OCI-LY7 (cell line): ENCODE measurements around the gene RIMBP2. TPM values are rescaled to one million over a fixed set of nuclear protein-coding genes. Genes with fewer than 3 reads are reported as not detected.

Source experiments
- BruUV-seq: library from RNA; stranded (reverse); fragments of 400-500 nt; replicated peaks from 2 replicates; lab custom pipeline; 2021; lab: Mats Ljungman, UMichigan
- CTCF ChIA-PET: fragments of 300-600 bp; sonication (Branson Sonifier 250); formaldehyde crosslinking; loops from one replicate; lab custom pipeline; 2022; ENCODE audit warnings: antibody characterized with exemption; ENCODE audit not compliant: unreplicated experiment; lab: Charles Lee
- POLR2A ChIA-PET: fragments of 300-600 bp; sonication (Branson Sonifier 250); formaldehyde crosslinking; loops from one replicate; lab custom pipeline; 2022; ENCODE audit warnings: antibody characterized with exemption; lab: Charles Lee
- DNase-seq: peaks from one replicate; pipeline ENCODE4 v3.0.0-alpha.2; 2015; ENCODE audit warnings: low spot score
- H2AFZ ChIP-seq: fragments of 200-600 bp; sonication (generic), shearing (Covaris generic); 2 replicates; pipeline ENCODE4 v1.6.1; 2014; ENCODE audit warnings: mild to moderate bottlenecking, antibody characterized with exemption, low read length, moderate library complexity
- H3K27ac ChIP-seq: fragments of 200-600 bp; sonication (generic); 2 replicates; pipeline ENCODE4 v1.5.1; 2014; ENCODE audit warnings: mixed run types, low read depth, mild to moderate bottlenecking, moderate library complexity, low read length, inconsistent platforms; ENCODE audit not compliant: poor library complexity, severe bottlenecking
- H3K36me3 ChIP-seq: fragments of 200-600 bp; sonication (generic); 2 replicates; pipeline ENCODE4 v1.6.1; 2014; ENCODE audit warnings: mild to moderate bottlenecking, antibody characterized with exemption, low read length, moderate library complexity, mixed read lengths; ENCODE audit not compliant: insufficient read depth
- H3K4me1 ChIP-seq: fragments of 200-600 bp; sonication (generic); 2 replicates; pipeline ENCODE4 v1.5.1; 2014; ENCODE audit warnings: mild to moderate bottlenecking, low read length; ENCODE audit not compliant: insufficient read depth, poor library complexity, severe bottlenecking
- H3K4me2 ChIP-seq: fragments of 200-600 bp; sonication (generic); 2 replicates; pipeline ENCODE4 v1.6.1; 2014; ENCODE audit warnings: mild to moderate bottlenecking, low read length
- H3K4me3 ChIP-seq: fragments of 200-600 bp; sonication (generic); 2 replicates; pipeline ENCODE4 v1.5.1; 2014; ENCODE audit warnings: mild to moderate bottlenecking, low read depth, low read length; ENCODE audit not compliant: poor library complexity, severe bottlenecking
- H3K79me2 ChIP-seq: fragments of 200-600 bp; sonication (generic); 2 replicates; pipeline ENCODE4 v1.6.1; 2016; ENCODE audit warnings: low read depth, mild to moderate bottlenecking, low read length, moderate library complexity, mixed read lengths; ENCODE audit not compliant: insufficient read depth
- H3K9me2 ChIP-seq: fragments of 200-600 bp; sonication (generic); 2 replicates; pipeline ENCODE4 v1.6.1; 2016; ENCODE audit warnings: mild to moderate bottlenecking, low read length, mixed read lengths; ENCODE audit not compliant: insufficient read depth
- H3K9me3 ChIP-seq: fragments of 200-600 bp; sonication (generic); 2 replicates; pipeline ENCODE4 v1.6.1; 2014; ENCODE audit warnings: mild to moderate bottlenecking, mixed run types, low read length, mixed read lengths
- H4K20me1 ChIP-seq: fragments of 200-600 bp; sonication (generic); 2 replicates; pipeline ENCODE4 v1.6.1; 2014; ENCODE audit warnings: mild to moderate bottlenecking, antibody characterized with exemption, low read length, moderate library complexity, mixed read lengths; ENCODE audit not compliant: insufficient read depth
- CTCF ChIP-seq: fragments of 200-600 bp; sonication (generic); conservative IDR thresholded peaks from 2 replicates; pipeline ENCODE4 v1.5.1; 2014; ENCODE audit warnings: mild to moderate bottlenecking, antibody characterized with exemption, low read length, moderate library complexity, mixed read lengths
- EZH2phosphoT487 ChIP-seq: fragments of 200-600 bp; sonication (generic); IDR thresholded peaks from 2 replicates; pipeline ENCODE4 v1.6.1; 2018; ENCODE audit warnings: low read depth, borderline replicate concordance, mild to moderate bottlenecking, mixed run types, antibody characterized with exemption, low read length, moderate library complexity, mixed read lengths
- intact Hi-C: fragments of 100-400 bp; cut with micrococcal nuclease; formaldehyde crosslinking; loops from one replicate; pipeline ENCODE4 v1.10.0; 2022; ENCODE audit not compliant: unreplicated experiment
- total RNA-seq, 2 experiments: library from RNA; depleted of rRNA in 1 of 2; stranded (reverse); fragments of >200 nt in 1 of 2; shearing (Covaris generic) in 1 of 2; gene quantifications; 2 replicates each; pipeline ENCODE4 v1.2.3, GENCODE V29; 2014 to 2022

The RIMBP2 gene
- total RNA-seq, 2 experiments from 2014 or later, result not detected

- ChIA-PET POLR2A (no interaction called here), CTCF (no interaction called here)
- Histone ChIP-seq H3K9me3 (no peaks in the 10 kb centered on the region), H3K4me2 (no peak overlapping the region), H3K4me1 (no peaks in the 10 kb centered on the region), H3K36me3 (no peaks in the 10 kb centered on the region), H3K27ac (no peak overlapping the region), H3K79me2 (no peaks in the 10 kb centered on the region), H3K4me3 (no peak overlapping the region), H4K20me1 (no peaks in the 10 kb centered on the region), H2AFZ (no peak overlapping the region), H3K9me2 (no peaks in the 10 kb centered on the region)
- TF ChIP-seq CTCF, result no peak
- no peak for TF ChIP-seq EZH2phosphoT487
- no TSS peak for BruUV-seq
- no peak for DNase-seq
- intact Hi-C loops, result no loop called here
These were observed 229.1 kb downstream of the RIMBP2 start for GRCh38 chr12:130486891-130487416.

GRCh38 chr12:130486146-130486435, 230.0 kb downstream of the RIMBP2 start:
- intact Hi-C loops, result no loop called here
- TF ChIP-seq EZH2phosphoT487 (no peak), CTCF (no peak)
- Histone ChIP-seq H3K4me2 (no peak overlapping the region), H2AFZ (no peak overlapping the region), H3K9me2 (no peaks in the 10 kb centered on the region), H3K4me3 (no peak overlapping the region), H3K4me1 (no peaks in the 10 kb centered on the region), H3K27ac (no peak overlapping the region), H4K20me1 (no peaks in the 10 kb centered on the region), H3K36me3 (no peaks in the 10 kb centered on the region), H3K79me2 (no peaks in the 10 kb centered on the region), H3K9me3 (no peaks in the 10 kb centered on the region)
- ChIA-PET POLR2A (no interaction called here), CTCF (no interaction called here)
- DNase-seq, result no peak
- no TSS peak for BruUV-seq

- DNase-seq, result no peak
- no peaks in the 10 kb centered on the region for H4K20me1 ChIP-seq
- H3K9me2 ChIP-seq, result no peaks in the 10 kb centered on the region
- BruUV-seq, result no TSS peak
- H3K4me2 ChIP-seq, result no peak overlapping the region
- TF ChIP-seq EZH2phosphoT487, result no peak
- TF ChIP-seq CTCF, result no peak
- no peaks in the 10 kb centered on the region for H3K79me2 ChIP-seq
- POLR2A ChIA-PET, result no interaction called here
- H3K27ac ChIP-seq, result no peak overlapping the region
- H2AFZ ChIP-seq, result no peak overlapping the region
- intact Hi-C loops, result no loop called here
- H3K4me1 ChIP-seq, result no peaks in the 10 kb centered on the region
- no peak overlapping the region for H3K4me3 ChIP-seq
- no peaks in the 10 kb centered on the region for H3K9me3 ChIP-seq
- H3K36me3 ChIP-seq, result no peaks in the 10 kb centered on the region
- CTCF ChIA-PET, result no interaction called here
These were observed 230.6 kb downstream of the RIMBP2 start for GRCh38 chr12:130485291-130486145.
